HG03280 (cell line): ENCODE data around the gene HPRT1.

Source experiments
- ATAC-seq: cut with Tn5 transposase; IDR thresholded peaks from one replicate; pipeline ENCODE4 v1.9.1; 2021; ENCODE audit warnings: mild to moderate bottlenecking, moderate library complexity; ENCODE audit not compliant: unreplicated experiment

Gene HPRT1

DNA sequence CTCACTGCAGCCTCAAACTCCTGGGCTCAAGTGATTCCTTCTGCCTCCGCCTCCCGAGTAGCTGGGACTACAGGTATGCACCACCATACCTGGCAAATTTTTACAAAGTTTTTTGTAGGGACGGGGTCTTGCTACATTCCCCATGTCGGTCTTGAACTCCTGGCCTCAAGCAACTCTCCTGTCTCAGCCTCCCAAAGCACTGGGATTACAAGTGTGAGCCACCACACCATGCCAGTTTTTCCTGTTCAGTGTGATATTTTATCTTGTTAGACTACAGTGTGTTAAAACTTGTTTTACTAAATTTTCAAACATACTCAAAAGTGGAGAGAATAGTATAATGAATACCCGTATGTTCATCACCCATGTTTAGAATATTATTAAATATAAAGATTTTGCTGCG, 12.1 kb downstream of the HPRT1 start:
- ATAC-seq = no peak

DNA sequence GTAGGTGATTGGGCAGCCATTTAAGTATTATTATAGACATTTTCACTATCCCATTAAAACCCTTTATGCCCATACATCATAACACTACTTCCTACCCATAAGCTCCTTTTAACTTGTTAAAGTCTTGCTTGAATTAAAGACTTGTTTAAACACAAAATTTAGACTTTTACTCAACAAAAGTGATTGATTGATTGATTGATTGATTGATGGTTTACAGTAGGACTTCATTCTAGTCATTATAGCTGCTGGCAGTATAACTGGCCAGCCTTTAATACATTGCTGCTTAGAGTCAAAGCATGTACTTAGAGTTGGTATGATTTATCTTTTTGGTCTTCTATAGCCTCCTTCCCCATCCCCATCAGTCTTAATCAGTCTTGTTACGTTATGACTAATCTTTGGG, 16.3 kb downstream of the HPRT1 start:
- no peak for ATAC-seq

DNA sequence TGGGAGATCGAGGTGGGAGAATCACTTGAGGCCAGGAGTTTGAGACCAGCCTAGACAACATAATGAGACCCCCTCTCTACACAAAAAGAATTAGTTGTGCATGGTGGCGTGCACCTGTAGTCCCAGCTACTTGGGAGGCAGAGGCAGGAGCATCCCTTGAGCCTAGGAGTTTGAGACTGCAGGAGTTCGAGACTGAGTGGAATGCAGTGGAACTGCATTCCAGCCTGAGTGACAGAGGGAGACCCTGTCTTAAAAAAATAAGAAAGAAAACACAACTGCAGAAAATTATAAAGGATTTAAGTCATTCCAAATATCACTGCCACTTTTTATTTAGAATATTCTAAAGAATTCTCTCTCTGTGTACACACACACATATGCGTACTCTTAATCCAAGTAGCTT, 18.4 kb downstream of the HPRT1 start:
- no peak for ATAC-seq

DNA sequence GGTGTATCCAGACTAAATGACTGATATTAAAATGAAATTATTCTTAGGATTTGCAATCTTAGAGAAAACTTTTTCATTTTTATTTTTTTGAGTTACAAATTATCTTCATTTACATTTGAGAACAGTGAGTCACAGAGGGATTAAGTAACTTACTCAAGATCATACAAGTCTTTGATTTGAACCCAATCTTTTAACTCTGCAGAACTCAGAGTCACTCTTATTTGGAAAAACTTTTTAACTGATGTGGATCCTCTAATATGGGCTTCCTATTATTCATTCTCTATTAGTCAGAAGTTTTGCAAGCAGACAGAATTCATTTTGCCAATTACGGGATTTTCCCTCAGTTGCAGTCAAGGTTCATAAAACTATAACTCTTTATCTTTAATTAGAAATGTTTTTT, 20.1 kb downstream of the HPRT1 start:
- ATAC-seq = no peak

DNA sequence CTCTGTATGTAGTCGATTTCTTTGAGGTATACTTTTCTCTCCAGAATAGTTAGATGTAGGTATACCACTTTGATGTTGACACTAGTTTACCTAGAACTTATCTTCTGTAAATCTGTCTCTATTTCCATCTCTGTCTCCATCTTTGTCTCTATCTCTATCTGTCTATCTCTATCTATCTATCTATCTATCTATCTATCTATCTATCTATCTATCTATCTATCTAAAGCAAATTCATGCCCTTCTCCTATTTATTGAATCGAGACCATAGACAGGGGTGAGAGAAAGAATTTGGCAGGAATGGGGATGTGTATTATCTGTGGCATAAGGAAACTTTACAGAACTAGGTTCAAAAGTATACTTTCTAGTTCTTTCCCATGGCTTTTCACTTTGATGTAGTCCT, 21.4 kb downstream of the HPRT1 start:
- no peak for ATAC-seq

DNA sequence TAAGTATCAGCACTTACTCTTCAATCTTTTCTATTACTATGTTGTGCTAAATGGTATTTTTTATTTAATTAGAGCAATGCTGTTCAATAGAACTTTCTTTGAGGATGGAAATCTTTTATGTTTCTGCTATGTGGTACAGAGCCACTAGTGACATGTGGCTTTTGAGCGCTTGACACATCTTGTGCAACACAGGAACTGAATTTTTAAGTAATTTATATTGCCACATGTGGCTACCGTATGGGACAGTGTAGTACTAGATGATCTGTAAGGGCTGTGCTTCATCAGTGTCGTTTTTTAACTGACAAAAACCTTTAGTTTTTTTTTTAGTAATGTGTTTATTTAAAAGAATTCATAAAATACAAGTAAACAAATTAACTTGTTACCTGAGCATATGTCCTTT, 22.4 kb downstream of the HPRT1 start:
- ATAC-seq = no peak

DNA sequence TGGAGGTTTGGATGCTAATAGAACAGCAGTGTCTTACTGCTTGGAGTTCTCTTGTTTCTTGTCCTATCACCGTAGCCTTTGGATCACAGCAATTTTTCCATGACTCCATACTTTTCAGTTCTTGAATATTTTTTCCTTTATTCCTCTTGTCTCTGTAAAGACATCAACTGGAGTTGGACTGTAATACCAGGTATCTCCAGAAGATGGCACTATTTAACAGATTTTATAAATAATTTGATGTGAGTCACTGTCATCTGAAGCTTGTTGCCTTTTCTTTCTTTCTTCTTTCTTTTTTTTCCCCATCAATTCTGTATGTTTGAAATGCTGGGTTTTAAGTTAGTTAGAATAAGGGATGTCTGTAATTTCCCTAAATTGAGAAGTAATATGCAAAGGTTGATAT, 24.1 kb downstream of the HPRT1 start:
- ATAC-seq = no peak

DNA sequence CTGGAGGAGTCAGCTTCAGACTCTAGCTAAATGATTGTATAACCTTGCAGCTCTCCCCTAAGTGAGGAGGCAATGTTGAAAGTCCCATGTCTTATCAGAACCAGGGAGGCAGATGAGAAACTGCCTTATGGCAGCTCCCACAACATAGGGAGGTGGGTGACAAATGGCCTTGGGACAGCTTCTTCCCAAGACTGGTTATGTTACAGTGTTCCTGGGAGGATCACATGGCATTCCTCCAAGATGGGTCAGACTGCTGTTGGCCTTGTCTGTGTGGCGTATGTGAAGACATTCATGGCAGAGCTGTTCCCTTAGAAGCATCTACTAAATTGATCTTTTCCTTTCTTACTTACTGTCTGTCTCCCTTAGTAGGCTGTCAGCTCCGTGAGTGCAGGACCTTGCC, 42.0 kb downstream of the HPRT1 start:
- ATAC-seq = no peak

DNA sequence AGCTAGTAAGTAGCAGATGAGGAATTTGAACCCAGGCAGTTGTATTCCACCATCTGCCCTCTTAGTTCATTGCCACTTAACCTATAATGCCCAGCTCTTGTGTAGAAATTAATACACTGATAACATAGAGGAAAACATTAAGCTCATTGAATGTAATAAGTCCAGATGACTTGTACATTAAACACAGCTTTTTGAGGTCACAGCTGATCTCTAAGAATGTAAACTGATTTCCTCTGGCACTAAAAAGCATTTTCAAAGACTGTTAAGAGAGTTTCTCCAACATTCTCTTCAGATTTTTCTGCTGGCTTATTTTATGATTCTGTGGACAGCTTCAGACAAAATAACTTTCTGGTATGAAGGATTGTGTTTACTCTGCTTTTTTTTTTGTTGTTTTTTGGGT, 42.7 kb downstream of the HPRT1 start:
- ATAC-seq = no peak

DNA sequence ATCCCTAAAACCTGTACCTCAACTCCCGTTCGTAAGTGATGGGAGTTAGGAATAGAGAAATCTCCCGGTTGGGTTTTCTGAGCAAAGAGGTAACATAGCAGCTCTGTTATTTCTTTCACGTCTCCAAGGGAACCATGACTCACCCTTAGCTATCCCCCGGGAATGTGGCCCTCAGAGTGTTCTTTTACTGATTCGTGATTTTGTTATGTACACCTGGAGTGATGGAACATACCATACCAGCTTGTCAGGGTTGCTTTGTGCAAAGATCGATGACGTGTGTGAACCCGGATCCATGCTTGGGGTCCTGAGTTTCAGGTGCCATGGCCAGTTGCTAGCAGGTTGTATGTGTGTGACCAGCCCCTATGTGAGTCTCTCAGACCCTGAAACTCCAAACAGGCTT, 52.6 kb downstream of the HPRT1 start:
- no peak for ATAC-seq

DNA sequence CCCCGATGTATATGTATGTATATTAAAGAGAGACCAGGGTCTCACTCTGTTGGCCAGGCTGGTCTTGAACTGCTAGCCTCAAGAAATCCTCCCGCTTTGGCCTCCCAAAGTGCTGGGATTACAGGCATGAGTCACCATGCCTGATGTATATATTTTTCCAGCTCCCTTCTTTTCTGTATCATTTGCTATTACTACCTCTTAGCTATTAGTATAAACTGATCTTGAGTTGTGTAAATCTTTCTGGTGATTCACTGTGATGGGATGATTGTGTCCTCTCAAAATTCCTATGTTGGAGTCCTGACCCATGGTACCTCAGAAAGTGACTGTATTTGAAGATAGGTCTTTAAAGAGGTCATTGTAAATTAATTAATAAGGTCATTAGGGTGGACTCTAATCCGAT, 53.1 kb downstream of the HPRT1 start:
- ATAC-seq = no peak

DNA sequence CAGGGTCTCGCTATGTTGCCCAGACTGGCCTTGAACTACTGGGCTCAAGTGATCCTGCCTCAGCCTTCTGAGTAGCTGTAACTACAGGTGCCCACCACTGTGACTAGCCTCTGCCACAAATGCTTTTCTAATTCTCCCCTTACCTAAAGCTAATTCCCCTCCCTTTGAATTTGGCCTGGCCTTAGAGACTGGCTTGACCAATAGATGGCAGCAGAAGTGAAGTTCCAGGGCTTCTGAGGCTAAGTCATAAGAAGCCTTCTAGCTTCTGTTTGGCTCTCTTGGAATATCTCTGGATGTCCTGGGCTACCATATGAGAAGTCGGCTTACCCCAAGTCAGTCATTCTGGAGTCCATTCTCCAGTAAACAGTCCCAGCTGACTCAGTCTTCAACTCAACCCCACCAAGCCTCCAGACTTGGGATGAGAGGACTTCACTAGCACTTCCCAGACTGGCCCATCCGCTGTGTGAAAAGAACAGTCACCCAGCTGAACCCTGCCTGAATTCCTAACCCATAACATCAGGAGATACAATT, 61.0 kb downstream of the HPRT1 start:
- ATAC-seq = no peak

DNA sequence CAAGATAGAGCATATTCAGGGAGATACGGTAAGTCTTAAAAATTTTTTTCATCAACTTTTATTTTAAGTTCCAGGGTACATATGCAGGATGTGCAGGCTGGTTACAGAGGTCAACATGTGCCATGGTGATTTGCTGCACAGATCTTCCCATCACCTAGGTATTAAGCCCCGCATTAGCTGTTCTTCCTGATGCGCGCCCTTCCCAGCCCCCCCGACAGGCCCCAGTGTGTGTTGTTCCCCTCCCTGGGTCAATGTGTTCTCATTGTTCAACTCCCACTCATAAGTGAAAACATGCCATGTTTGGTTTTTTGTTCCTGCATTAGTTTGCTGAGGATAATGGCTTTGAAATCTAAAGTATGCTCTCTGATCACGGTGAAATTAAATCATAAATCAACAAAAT, 64.2 kb downstream of the HPRT1 start:
- no peak for ATAC-seq

DNA sequence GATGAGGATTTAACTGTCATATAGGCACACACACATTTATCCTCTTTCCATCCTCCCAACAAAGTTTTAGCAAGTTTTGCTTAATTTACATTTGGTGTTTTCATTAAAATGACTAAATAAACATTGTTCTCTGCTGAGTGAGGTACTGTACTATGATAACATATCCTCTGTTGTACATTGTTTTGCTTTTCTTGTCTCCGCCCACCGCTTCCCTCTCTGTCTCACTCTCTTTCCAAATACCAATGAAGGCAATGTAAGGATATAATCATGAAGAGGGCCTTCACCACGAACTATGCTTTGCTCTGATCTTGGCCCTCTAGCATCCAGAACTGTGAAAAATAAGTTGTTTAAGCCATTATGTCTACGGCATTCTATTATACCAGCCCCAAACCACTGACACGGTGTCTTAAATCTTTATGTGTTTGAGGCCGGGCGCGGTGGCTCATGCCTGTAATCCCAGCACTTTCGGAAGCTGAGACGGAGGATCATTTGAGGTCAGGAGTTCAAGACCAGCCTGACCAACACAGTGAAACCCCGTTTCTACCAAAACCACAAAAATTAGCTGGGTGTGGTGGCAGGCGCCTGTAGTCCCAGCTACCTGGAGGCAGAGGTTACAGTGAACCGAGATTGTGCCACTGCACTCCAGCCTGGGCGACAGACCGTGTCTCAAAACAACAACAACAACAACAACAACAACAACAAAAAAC, 65.3 kb downstream of the HPRT1 start:
- ATAC-seq = no peak

DNA sequence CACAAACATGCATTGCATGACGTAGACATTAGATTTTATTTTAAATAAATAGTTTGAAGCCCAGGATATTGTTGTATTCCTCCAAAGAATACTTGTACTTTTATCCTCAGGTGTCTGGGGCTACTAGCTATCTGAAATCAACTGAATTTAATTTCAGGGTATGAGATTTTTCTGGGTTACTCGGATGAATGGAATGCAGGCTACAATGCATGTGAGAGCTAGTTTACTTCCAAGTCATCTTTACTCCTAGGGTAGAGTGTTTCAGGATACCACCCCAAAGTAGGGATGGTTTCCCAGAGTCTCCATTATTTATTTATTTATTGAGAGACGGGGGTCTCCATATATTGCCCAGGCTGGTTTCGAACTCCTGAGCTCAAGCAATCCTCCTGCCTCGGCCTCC, 66.4 kb downstream of the HPRT1 start:
- ATAC-seq = no peak

DNA sequence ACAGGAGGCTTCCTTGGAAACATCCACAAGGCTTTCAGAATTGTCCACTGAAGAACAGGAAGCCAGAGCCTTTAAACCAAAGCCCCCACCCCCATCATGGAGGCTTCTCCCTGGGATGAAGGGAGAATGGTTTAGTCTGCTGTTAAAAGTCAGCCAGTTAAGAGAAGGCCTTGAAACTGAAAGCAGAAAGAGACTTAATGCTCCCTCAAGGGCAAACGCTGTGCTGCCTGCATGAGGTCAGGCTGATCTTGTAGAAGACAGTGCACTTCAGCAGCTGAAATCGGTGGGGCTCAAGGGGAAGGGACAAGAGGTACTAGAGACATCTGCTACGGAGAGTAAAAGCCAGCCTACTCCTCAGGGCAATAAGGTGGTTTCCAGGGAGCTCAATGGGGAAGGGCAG, 69.0 kb downstream of the HPRT1 start:
- no peak for ATAC-seq

DNA sequence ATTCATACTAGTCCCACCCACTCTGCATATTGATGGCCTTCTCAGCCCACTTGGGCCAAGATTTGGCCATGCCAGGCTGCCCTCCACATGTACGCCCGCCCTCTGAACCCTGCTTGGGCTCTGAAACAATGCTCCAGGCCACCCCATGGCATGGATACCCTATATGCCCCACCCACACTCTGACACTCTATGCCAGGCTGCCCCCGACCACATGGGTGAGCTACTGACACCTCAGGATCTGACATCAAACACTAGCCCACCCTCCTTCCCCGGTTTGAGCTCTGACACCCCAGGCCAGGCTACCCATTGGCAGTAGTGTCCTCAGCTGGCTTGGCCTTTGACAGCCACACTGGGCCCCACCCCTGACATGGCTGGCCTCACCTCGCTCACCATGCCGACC, 69.5 kb downstream of the HPRT1 start:
- no peak for ATAC-seq

DNA sequence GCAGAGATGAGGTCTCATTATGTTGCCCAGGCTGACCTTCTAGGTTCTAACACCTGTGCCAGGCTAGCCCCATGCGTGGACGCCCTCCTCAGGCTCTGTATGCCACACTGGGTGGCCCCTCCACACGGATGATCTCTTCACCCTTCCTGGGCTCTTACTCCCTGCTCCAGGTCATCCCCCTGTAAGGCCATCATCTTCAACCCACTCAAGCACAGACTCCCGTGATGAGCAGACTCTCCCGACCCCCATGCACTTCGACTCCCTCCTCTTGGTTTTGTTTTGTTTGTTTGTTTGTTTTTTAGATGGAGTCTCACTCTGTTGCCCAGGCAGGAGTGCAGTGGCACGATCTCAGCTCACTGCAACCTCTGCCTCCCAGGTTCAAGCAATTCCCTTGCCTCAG, 70.9 kb downstream of the HPRT1 start:
- ATAC-seq = no peak

DNA sequence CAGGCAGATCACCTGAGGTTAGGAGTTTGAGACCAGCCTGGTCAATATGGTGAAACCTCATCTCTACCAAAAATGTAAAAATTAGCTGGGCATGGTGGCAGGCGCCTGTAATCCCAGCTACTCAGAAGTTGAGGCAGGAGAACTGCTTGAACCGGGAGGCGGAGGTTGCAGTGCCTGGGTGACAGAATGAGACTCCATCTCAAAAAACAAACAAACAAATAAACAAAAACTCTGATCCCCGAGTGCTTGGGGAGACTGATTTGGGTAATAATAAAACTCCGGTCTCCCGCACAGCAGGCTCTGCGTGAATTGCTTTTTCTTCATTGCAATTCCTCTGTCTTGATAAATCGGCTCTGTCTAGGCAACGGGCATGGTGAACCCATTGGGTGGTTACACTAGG, 73.4 kb downstream of the HPRT1 start:
- no peak for ATAC-seq

DNA sequence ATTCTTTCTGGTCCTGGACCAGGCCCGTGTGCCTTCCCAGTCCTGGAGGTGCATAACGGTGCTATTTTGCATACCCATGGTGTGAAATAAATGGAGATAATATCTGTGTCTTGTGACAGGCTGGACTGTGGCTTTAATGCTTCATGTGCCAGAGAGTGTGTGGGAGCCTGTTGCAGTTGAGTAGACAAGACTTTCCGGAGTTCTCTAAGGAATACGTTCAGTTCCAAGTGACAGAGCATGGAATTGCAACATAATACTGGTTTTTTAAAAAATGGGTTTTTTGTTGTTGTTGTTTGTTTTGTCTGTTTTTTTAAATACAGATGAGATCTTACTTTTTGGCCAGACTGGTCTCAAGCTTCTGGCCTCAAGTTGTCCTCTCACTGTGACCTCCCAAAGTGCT, 74.0 kb downstream of the HPRT1 start:
- no peak for ATAC-seq

DNA sequence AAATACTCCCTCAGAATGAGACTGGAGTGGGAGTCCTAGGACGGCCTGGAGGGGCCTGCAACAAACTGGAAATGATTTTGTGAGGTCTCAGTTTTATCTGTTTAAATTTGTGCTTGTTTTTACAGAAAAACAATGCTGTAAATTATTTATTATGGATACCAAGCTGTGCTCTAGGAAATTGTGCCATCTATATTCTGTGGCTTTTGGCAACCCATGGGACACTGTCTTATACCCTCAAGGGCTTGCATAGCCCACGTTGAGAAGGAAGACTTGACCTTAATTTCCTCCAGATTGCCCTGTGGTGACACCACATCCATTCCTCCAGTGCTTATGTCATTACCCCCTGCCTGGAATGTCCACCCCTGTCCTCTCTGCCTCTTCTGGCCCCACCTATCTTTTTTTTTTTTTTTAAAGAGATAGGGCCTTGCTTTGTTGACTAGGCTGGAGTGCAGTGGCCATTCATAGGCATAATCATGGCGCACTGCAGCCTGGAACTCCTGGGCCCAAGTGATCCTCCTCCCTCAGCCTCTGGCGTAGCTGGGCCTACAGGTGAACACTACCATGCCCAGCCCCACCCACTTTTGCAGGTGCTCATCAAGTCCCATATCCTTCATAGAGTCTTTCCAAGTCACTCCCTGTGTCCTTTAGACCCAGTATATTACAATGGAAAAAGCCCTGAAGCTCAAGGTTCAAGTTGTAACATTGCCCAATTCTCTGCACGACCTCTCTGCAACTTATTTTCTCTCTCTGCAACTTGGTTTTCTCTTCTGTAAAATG, 77.4 kb downstream of the HPRT1 start:
- no peak for ATAC-seq

DNA sequence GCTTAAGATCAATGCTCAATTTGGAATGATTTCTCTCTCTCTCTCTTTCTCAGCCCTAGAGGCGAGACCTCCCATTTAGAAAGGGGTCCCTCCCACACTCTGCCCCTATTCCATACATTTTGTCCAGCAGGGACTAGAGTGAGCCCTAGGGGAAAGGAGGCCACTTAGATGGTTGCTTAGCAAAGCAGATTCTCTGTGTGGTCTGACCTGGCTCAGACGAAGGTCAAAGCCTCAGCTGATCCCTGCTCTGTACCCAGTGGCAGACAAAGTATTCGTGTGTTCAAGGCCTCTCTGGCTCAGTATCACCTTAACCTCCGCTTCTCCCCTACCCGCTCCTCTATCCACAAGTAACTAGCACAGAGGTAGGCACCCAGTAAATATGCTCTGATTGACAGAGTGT, 78.4 kb downstream of the HPRT1 start:
- ATAC-seq = no peak

DNA sequence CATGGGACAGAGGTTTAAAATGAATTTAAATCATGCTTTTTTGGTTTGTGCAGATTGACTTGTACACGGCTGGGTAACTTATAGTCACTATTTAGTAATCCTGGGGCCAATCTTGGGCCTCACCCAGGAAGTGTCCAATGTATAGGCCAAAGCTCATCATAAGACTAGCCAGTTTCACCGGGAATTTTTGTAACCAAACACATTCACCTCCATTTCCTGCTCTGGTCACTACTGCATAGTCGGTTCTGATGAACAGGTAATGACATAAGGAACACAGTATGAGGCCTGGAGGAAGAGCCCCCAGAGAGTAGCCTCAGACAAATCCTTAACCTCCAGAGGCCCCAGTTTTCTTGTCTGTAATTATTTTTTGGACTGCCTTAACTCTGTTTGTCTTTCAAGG, 81.9 kb downstream of the HPRT1 start:
- no peak for ATAC-seq
